Glutamatergic neuron (in vitro differentiated cells): ENCODE results near the gene CLSTN2. TPM values are rescaled to one million over a fixed set of nuclear protein-coding genes. Genes with fewer than 3 reads are reported as not detected.

Experiments
- DNase-seq: peaks from one replicate; pipeline ENCODE4 v3.0.0; 2022
- H3K27ac Mint-ChIP-seq: one replicate; pipeline ENCODE4 v1.8.0; 2020; ENCODE audit warnings: mild to moderate bottlenecking, mixed read lengths, inconsistent platforms; ENCODE audit not compliant: unreplicated experiment
- H3K27me3 Mint-ChIP-seq: one replicate; pipeline ENCODE4 v1.8.0; 2020; ENCODE audit warnings: mild to moderate bottlenecking, moderate library complexity, mixed read lengths, inconsistent platforms; ENCODE audit not compliant: unreplicated experiment
- H3K36me3 Mint-ChIP-seq: one replicate; pipeline ENCODE4 v1.8.0; 2020; ENCODE audit warnings: mild to moderate bottlenecking, mixed read lengths, inconsistent platforms; ENCODE audit not compliant: unreplicated experiment
- H3K4me1 Mint-ChIP-seq: one replicate; pipeline ENCODE4 v1.8.0; 2020; ENCODE audit warnings: mild to moderate bottlenecking, low read depth, mixed read lengths, inconsistent platforms; ENCODE audit not compliant: unreplicated experiment
- H3K4me3 Mint-ChIP-seq: one replicate; pipeline ENCODE4 v1.8.0; 2020; ENCODE audit warnings: mild to moderate bottlenecking, mixed read lengths, inconsistent platforms; ENCODE audit not compliant: unreplicated experiment
- H3K9me3 Mint-ChIP-seq: one replicate; pipeline ENCODE4 v1.8.0; 2020; ENCODE audit warnings: mild to moderate bottlenecking, moderate library complexity, mixed read lengths, inconsistent platforms; ENCODE audit not compliant: unreplicated experiment
- CTCF ChIP-seq: fragments of 200-600 bp; sonication (generic); IDR thresholded peaks from one replicate; pipeline ENCODE4 v1.5.0; 2021; ENCODE audit not compliant: partially characterized antibody, unreplicated experiment
- total RNA-seq: library from RNA; stranded (reverse); fragmentation: NEBNext Ultra II Directional; extraction: Animal tissue kit (Norgen Biotek cat#: 25700); gene quantifications from one replicate; pipeline ENCODE4 v1.2.1, GENCODE V29; 2021; ENCODE audit not compliant: unreplicated experiment

The CLSTN2 gene
- total RNA-seq, 1 donor from 2014 or later = 3.1 TPM

DNA sequence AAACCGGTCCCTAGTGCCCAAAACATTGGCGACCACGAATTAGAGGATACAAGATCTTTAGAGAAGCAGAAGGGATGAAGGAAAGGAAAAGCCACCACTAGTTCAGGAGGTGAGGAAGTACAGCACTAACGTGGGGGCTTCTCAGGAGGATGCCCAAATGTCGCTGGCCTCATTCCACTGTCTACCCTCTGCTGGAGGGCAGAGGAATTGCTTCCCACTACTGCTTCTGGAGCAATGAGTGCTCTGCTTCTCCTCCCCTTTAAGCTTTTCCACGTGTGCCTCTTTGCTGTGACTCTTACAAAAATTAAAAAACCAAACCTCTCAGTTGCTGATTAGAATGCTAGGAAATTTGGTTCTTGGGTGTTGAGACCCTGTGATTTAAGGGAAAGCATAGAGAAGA is 281.3 kb downstream of the CLSTN2 start:
- H3K4me3 Mint-ChIP-seq = no peak overlapping the region
- DNase-seq = no peak
- H3K27me3 Mint-ChIP-seq = no peaks in the 10 kb centered on the region
- TF ChIP-seq CTCF = peak; percentile 37
- H3K36me3 Mint-ChIP-seq = no peaks in the 10 kb centered on the region
- peaks cover 1% of the 10 kb centered on the region for H3K9me3 Mint-ChIP-seq
- peaks cover 3% of the 10 kb centered on the region for H3K4me1 Mint-ChIP-seq
- H3K27ac Mint-ChIP-seq = no peak overlapping the region

- DNase-seq = no peak
- Mint-ChIP-seq H3K27me3 (no peaks in the 10 kb centered on the region), H3K27ac (no peak overlapping the region)
Measured at GRCh38 chr3:140219291-140219690, 284.3 kb downstream of the CLSTN2 start.

DNA sequence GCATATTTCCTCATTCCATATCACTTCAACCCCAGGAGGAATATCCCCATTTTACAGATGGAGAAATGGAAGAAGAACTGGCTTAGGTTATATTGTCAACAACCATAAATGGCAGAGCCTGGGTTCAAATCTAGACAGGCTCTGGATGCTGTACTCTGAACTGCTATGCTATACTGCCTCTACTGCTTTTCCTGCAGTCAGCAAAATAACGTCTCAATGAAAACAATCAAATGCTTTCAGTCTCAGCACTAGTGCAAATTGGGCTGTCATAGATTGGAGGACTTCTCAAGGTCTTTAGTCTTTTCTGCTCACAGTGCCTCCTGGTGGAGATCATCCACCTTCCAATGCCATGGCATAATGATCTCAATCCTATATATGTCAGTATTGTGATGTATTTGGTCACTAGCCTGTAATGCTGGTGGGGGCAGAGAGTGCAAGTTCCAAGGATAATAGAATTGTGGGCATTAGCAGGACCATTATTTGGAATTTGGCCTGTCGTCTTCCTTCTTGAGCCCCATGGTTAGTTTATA is 285.0 kb downstream of the CLSTN2 start:
- DNase-seq = no peak
- TF ChIP-seq CTCF = peak; percentile 32
- H3K27ac Mint-ChIP-seq = no peak overlapping the region
- peaks cover 1% of the 10 kb centered on the region for H3K9me3 Mint-ChIP-seq
- H3K36me3 Mint-ChIP-seq = no peaks in the 10 kb centered on the region
- H3K4me3 Mint-ChIP-seq = no peak overlapping the region
- peaks cover 3% of the 10 kb centered on the region for H3K4me1 Mint-ChIP-seq
- no peaks in the 10 kb centered on the region for H3K27me3 Mint-ChIP-seq

More at GRCh38 chr3:140219291-140219690, 284.3 kb downstream of the CLSTN2 start:
- H3K4me1 Mint-ChIP-seq = peaks cover 3% of the 10 kb centered on the region
- H3K4me3 Mint-ChIP-seq = no peak overlapping the region
- no peaks in the 10 kb centered on the region for H3K36me3 Mint-ChIP-seq
- peaks cover 1% of the 10 kb centered on the region for H3K9me3 Mint-ChIP-seq
- no peak for TF ChIP-seq CTCF

GRCh38 chr3:140223197-140223596 is 288.2 kb downstream of the CLSTN2 start:
- no peak for TF ChIP-seq CTCF
- Mint-ChIP-seq H3K4me1 (peaks cover 3% of the 10 kb centered on the region), H3K4me3 (no peak overlapping the region), H3K27me3 (no peaks in the 10 kb centered on the region), H3K27ac (no peak overlapping the region), H3K36me3 (peaks cover 4% of the 10 kb centered on the region), H3K9me3 (peaks cover 3% of the 10 kb centered on the region)
- no peak for DNase-seq

DNA sequence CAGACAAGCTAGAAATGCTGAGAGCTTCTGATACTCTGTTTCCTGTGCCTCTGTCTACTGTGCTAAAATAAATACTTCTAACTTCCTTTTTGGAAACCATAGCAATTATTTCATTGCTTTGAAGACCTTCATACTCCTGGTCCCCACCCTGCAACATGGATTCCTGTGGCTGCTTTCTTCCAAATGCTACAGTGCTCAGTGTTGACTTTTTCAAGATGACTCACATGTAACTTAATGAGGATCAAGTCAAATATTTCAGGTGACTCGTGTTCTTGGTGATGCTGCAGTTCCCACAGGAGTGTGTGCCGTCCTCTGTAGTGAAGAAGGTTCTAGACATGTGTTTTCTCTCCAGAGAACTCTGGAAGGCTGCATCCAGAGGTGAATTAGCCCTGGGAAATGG is 288.6 kb downstream of the CLSTN2 start:
- no peak overlapping the region for H3K4me3 Mint-ChIP-seq
- no peak for TF ChIP-seq CTCF
- H3K36me3 Mint-ChIP-seq = peaks cover 8% of the 10 kb centered on the region
- H3K9me3 Mint-ChIP-seq = peaks cover 3% of the 10 kb centered on the region
- DNase-seq = no peak
- H3K27ac Mint-ChIP-seq = no peak overlapping the region
- H3K4me1 Mint-ChIP-seq = peaks cover 2% of the 10 kb centered on the region
- no peaks in the 10 kb centered on the region for H3K27me3 Mint-ChIP-seq
